Panc1 (cell line): ENCODE data around the gene SLC22A2. TPM values are rescaled to one million over a fixed set of nuclear protein-coding genes. Genes with fewer than 3 reads are reported as not detected.

Experiments used
- ATAC-seq: fragments of 200-7000 bp; cut with Tn5 transposase; 2 replicates; pipeline ENCODE4 v1.9.1; 2020; ENCODE audit warnings: mild to moderate bottlenecking, moderate library complexity
- BruUV-seq: library from RNA; stranded (reverse); fragments of 400-500 nt; replicated peaks from 2 replicates; lab custom pipeline; 2021; lab: Mats Ljungman, UMichigan
- CTCF ChIA-PET: fragments of 300-600 bp; sonication (Branson Sonifier 250); formaldehyde crosslinking; loops from one replicate; lab custom pipeline; 2022; ENCODE audit warnings: antibody characterized with exemption; lab: Charles Lee
- POLR2A ChIA-PET: fragments of 300-600 bp; sonication (Branson Sonifier 250); formaldehyde crosslinking; loops from one replicate; lab custom pipeline; 2022; ENCODE audit warnings: antibody characterized with exemption; lab: Charles Lee
- DNase-seq: peaks from one replicate; pipeline ENCODE4 v3.0.0-alpha.2; 2010; ENCODE audit warnings: low read depth, low spot score
- H3K27ac ChIP-seq: 2 replicates; pipeline ENCODE4 v1.5.1; 2011; ENCODE audit warnings: mild to moderate bottlenecking, low read length, inconsistent platforms
- H3K27me3 ChIP-seq: fragments of 200-500 bp; sonication (Bioruptor generic); 2 replicates; pipeline ENCODE4 v1.6.0; 2014; ENCODE audit warnings: low read length, inconsistent platforms; ENCODE audit not compliant: control insufficient read depth, insufficient read depth
- H3K36me3 ChIP-seq: fragments of 200-500 bp; sonication (Bioruptor generic); 2 replicates; pipeline ENCODE4 v1.5.1; 2014; ENCODE audit warnings: inconsistent platforms, mild to moderate bottlenecking, low read length, moderate library complexity; ENCODE audit not compliant: control insufficient read depth, insufficient read depth
- H3K4me1 ChIP-seq: 2 replicates; pipeline ENCODE4 v1.5.1; 2011; ENCODE audit warnings: inconsistent platforms, mild to moderate bottlenecking, low read length, moderate library complexity; ENCODE audit not compliant: control insufficient read depth, insufficient read depth
- H3K4me3 ChIP-seq, 2 experiments: 2 replicates each; pipeline ENCODE4 v1.5.1; 2011 to 2012; ENCODE audit warnings: low read depth in 2 of 2, low read length in 2 of 2, mild to moderate bottlenecking in 2 of 2, inconsistent platforms in 1 of 2, moderate library complexity in 1 of 2
- H3K9me3 ChIP-seq: fragments of 200-500 bp; sonication (Bioruptor generic); 2 replicates; pipeline ENCODE4 v1.5.1; 2014; ENCODE audit warnings: low read depth, mild to moderate bottlenecking, inconsistent platforms, low read length, moderate library complexity; ENCODE audit not compliant: control insufficient read depth, insufficient read depth
- CTCF ChIP-seq: fragments of 450-650 bp; IDR thresholded peaks from 2 replicates; pipeline ENCODE4 v1.5.1; 2017; ENCODE audit warnings: mild to moderate bottlenecking
- POLR2AphosphoS5 ChIP-seq: IDR thresholded peaks from 2 replicates; pipeline ENCODE4 v1.6.1; 2012; ENCODE audit warnings: mild to moderate bottlenecking, low read depth, low read length, moderate library complexity
- REST ChIP-seq, 2 experiments: IDR thresholded peaks; 2 replicates each; pipeline ENCODE4 v1.6.1; 2011 to 2012; ENCODE audit warnings: low read depth in 2 of 2, control low read depth in 1 of 2, low read length in 1 of 2, mild to moderate bottlenecking in 1 of 2, moderate library complexity in 1 of 2; ENCODE audit not compliant: insufficient read depth in 1 of 2
- SIN3A ChIP-seq: IDR thresholded peaks from 2 replicates; pipeline ENCODE4 v1.6.1; 2012; ENCODE audit warnings: low read depth, mild to moderate bottlenecking, low read length, moderate library complexity, borderline replicate concordance; ENCODE audit not compliant: insufficient read depth
- TCF7L2 ChIP-seq: IDR thresholded peaks from 2 replicates; pipeline ENCODE4 v1.6.1; 2011; ENCODE audit warnings: mild to moderate bottlenecking, low read depth, low read length, inconsistent platforms
- in situ Hi-C: cut with HindIII; loops from 2 replicates; pipeline ENCODE4 v1.10.0; 2016; ENCODE audit warnings: low sequenced_read_pairs, low pct_unique_long_range_greater_than_20kb
- intact Hi-C: fragments of 100-400 bp; cut with micrococcal nuclease; formaldehyde crosslinking; loops from one replicate; pipeline ENCODE4 v1.10.0; 2022; ENCODE audit not compliant: unreplicated experiment
- total RNA-seq: library from RNA; stranded (reverse); gene quantifications from one replicate; pipeline ENCODE4 v1.2.1, GENCODE V29; 2021; ENCODE audit not compliant: unreplicated experiment

Gene SLC22A2
- total RNA-seq, 1 experiment from 2014 or later: not detected

- Histone ChIP-seq H3K4me3 (no peak overlapping the region), H3K4me1 (no peaks in the 10 kb centered on the region), H3K27ac (no peak overlapping the region), H3K9me3 (no peaks in the 10 kb centered on the region), H3K36me3 (no peaks in the 10 kb centered on the region; the same call in 1 of the 2 replicates), H3K27me3 (no peaks in the 10 kb centered on the region)
- TF ChIP-seq POLR2AphosphoS5 (no peak), SIN3A (no peak), CTCF (no peak), TCF7L2 (no peak), REST (IDR thresholded peaks at IDR 0.05; ENCODE audit: insufficient read depth in 1 of 2, low read depth in 2 of 2, low read length in 1 of 2) (no peak)
- in situ Hi-C loops (no loop called here), intact Hi-C loops (no loop called here)
- no TSS peak for BruUV-seq
- ChIA-PET CTCF (no interaction called here), POLR2A (no interaction called here)
- no peak for ATAC-seq
- no peak for DNase-seq
These were observed 26.0 kb upstream of the SLC22A2 start for GRCh38 chr6:160284575-160284974.

DNA sequence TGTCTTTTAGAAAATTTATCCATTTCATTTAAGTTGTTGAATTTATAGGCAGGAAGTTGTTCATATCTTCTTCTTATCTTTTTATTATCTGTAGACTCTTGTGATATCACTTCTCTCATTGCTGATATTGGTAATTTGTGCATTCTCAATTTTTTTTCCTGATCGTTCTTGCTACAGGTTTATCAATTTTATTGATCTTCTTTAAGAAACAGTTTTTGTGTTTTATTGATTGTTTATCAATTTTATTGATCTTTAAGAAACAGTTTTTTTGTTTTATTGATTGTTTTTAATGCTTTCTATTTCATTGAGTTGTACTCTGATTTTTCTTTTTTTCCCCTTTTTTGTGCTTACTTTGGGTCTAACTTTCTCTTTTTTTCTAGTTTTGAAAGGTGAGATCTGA is 23.8 kb upstream of the SLC22A2 start:
- POLR2A ChIA-PET: no interaction called here
- ATAC-seq (no peak), DNase-seq (no peak)
- Histone ChIP-seq H3K9me3 (no peaks in the 10 kb centered on the region), H3K27ac (no peak overlapping the region), H3K36me3 (no peaks in the 10 kb centered on the region; the same call in 1 of the 2 replicates), H3K4me1 (no peaks in the 10 kb centered on the region), H3K27me3 (no peaks in the 10 kb centered on the region), H3K4me3 (no peak overlapping the region)
- in situ Hi-C loops: no loop called here
- TF ChIP-seq REST (IDR thresholded peaks at IDR 0.05; ENCODE audit: insufficient read depth in 1 of 2, low read depth in 2 of 2, low read length in 1 of 2) (no peak), POLR2AphosphoS5 (no peak), SIN3A (no peak), TCF7L2 (no peak), CTCF (no peak)
- BruUV-seq: no TSS peak
- intact Hi-C loops: no loop called here
- CTCF ChIA-PET: no interaction called here
